Stimulated activated CD4-positive, alpha-beta T cell treated with anti-CD3 and anti-CD28 coated beads, TNF-alpha, amount 100 ng/mL, for 24 hours (primary cell): ENCODE measurements around the gene CUL2.
"Not testable (repeated sequence)": the region's sequence is repeated elsewhere in the genome, so short reads cannot be mapped to it uniquely, and the experiment has no call there.

Source experiments
- DNase-seq, 3 experiments: peaks; one replicate each; pipeline ENCODE4 v3.0.0-alpha.2; 2020; ENCODE audit warnings: low read depth in 3 of 3

Gene CUL2

GRCh38 chr10:35079763-35080162 is 10.4 kb downstream of the CUL2 start:
- no peak for DNase-seq

DNA sequence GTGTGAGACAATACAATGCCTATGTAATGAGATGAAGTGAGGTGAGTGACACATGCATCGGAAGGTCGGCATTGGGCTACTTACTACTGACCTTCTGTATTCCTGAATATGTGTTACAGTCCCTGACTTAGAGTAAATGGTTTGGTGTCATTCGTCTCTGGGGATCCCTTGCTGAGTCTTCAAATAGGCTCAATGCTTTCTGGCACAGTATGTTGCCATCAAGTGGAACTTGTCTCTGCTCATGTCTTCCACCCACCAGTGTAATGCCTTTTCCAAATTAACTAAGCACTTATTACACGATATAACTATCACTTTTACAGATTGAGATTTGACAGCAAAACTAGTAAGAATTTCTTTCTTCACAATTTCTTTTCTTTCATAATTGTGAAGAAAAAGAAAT is 10.9 kb downstream of the CUL2 start:
- no peak for DNase-seq

DNA sequence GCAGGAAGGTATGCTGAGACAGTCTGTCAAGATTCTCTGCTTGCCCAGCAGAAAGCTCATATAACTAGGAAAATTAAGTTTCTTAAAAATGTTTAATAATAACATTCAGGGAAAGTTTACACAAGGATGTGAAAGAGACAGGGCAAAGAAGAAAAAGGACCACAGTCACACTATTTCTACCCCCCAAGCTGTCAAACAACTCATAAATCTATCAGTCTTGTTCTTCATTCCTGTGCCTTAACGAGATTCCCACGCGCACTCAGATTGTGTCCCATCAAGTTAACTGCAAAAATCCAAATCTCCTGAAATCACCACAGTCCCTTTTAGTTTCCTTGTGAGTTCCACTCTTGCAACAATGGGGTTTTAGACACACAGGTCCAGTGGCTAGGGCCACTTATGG is 14.9 kb downstream of the CUL2 start:
- DNase-seq = no peak

DNA sequence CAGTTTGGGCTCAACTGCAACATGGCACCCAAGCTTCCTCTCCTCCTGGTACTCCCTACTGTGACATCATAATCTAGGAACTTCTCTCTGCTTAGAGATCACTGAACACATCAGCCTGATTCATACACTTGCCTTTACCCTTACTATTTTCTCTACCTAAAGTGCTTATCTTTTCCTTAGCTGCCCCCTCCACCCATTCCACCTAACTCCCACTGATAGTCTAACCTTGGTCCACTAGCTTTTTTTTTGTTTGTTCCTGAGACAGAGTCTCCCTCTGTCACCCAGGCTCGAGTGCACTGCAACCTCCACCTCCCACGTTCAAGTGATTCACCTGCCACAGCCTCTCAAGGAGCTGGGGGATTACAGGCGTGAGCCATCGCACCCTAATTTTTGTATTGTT is 15.9 kb downstream of the CUL2 start:
- DNase-seq = no peak

DNA sequence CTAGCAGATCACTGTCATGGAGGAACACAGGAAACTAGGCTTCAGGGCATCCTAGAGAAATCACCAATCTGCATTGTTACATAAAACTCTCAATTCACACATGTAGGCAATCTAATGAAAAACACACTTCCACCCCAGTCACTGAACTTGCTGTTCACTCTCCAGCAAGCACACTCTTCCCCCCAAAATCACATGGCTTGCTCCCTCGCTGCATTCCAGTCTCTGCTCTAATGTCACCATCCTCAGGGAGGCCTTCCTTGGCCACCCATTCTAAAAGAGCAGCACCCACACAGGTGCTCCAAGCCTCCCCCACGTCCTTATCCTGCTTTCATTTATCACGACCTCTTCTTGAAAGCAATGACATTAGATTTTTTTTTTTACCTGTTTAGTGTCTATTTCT is 19.6 kb downstream of the CUL2 start:
- DNase-seq = no peak

DNA sequence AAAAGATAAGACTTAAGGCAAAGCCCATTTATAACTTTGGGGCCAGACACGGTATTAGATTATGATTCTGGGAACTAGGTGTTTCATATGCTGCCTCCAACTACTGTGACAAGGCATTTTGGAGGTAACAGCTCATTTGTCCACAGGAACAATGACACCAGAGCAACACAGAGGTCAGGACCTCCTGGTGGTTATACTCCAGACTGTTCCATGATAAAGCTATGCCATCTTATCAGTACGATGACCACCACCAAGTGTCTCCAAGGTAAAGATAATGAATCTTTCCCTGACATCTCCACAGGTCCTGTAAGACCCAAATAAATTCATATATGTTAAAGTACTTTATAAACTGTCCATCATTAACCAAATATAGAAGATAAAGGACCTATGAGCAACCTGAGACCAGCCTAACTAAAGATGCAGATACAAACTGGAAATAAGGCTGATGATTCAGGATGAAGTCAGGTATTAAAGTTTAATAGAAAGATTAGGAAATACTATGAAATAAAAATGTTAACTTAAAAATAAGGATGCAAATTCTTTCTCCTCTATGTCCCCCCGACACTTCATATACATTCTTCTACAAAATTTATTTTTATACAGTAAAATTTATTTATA is 26.2 kb downstream of the CUL2 start:
- DNase-seq = no peak

- DNase-seq = no peak
These were observed 30.7 kb downstream of the CUL2 start for GRCh38 chr10:35059481-35059880.

DNA sequence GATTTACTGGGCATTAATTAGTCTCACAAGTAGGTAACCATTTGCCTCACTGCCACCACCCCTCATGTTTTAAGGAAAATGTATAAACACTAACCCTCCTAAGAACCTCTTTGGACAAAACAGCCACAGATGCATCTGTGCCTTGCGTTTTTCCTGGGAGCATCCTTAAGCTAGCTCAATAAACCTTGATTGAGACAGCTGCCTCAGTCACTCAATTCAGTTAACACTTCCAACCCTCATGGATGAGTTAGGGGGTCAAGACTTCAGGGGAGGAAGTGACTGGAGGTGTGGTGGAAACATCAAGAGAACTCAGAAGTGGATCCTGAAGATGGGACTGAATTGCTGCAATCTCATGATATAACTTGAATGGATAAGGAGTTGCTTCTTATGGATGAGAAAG is 31.5 kb downstream of the CUL2 start:
- DNase-seq = no peak

GRCh38 chr10:35058134-35058533 is 32.0 kb downstream of the CUL2 start:
- no peak for DNase-seq

GRCh38 chr10:35056686-35057085 is 33.5 kb downstream of the CUL2 start:
- no peak for DNase-seq

DNA sequence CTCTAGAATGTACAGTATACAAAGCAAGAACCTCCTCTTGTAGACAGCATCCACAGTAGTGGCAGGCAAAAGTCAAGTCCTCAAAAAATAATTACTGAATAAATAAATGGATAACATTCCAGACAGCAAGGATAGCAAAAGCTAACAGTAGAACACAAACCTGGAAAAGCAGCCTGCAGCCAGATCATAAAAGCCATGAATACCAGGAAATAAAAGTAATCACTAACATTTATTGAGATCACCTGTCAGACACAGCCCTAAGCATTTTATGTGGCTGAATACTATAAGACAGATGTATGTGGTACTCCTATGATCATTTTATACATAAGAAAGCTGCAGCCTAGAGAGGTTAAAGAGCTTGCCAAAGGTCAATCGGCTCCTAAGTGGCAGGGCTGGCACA is 34.0 kb downstream of the CUL2 start:
- no peak for DNase-seq

GRCh38 chr10:35050568-35050967 is 39.6 kb downstream of the CUL2 start:
- no peak for DNase-seq

- DNase-seq = no peak
These were observed 44.1 kb downstream of the CUL2 start for GRCh38 chr10:35046074-35046473.

GRCh38 chr10:35045275-35045674 is 44.9 kb downstream of the CUL2 start:
- DNase-seq = not testable (repeated sequence)

DNA sequence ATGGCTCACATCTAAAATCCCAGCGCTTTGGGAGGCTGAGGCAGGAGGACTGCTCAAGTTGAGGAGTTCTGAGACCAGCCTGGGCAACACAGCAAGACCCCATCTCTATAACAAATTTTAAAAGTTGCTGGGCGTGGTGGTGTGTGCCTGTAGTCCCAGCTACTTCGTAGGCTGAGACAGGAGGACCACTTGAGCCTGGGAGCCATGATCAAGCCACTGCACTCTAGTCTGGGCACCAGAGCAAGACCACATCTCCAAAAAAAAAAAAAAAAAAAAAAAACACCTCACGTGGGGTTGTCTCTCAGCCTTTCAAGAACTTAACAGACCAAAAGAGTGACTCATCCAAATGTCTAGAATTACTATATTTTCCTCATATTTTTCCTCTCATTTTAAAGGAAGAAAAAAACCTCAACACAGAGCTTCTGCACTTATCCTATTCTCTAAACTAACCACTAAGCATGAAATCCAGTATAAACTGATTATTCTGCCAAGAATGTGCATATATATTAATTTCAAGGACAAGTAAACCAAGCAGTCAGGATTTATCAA is 46.3 kb downstream of the CUL2 start:
- no peak for DNase-seq

DNA sequence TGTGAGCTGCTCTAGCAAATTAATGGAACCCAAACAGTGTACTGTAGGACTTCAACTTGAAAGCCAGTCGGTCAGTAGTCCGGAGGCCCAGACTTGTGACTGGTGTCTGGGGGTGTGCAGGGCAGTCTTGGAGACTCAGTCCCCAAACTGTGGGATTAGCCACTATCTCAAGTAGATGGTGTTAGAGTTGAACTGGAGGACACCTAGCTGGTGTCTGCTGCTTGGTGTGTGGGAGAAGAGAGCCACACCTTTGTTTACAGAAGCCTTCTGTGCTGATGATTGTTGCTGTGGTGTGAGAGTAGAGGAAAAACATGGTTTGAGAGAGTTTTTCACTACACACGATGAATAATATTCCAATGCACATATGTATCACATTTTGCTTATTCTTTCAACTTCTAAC is 47.4 kb downstream of the CUL2 start:
- DNase-seq = no peak

DNA sequence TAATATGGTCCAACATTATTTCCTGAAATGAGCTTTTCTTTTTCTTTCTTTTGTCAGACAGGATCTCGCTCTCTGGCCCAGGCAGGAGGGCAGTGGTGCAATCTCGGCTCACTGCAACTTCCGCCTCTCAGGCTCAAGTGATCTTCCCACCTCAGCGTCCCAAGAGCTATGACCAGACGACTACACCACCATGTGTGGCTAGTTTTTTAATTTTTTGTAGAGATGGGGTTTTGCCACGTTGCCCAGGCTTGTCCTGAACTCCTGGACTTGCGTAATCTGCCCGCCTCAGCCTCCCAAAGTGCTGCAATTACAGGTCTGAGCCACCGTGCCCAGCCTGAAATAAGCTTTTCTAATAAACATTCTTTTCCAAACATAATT is 48.6 kb downstream of the CUL2 start:
- no peak for DNase-seq

DNA sequence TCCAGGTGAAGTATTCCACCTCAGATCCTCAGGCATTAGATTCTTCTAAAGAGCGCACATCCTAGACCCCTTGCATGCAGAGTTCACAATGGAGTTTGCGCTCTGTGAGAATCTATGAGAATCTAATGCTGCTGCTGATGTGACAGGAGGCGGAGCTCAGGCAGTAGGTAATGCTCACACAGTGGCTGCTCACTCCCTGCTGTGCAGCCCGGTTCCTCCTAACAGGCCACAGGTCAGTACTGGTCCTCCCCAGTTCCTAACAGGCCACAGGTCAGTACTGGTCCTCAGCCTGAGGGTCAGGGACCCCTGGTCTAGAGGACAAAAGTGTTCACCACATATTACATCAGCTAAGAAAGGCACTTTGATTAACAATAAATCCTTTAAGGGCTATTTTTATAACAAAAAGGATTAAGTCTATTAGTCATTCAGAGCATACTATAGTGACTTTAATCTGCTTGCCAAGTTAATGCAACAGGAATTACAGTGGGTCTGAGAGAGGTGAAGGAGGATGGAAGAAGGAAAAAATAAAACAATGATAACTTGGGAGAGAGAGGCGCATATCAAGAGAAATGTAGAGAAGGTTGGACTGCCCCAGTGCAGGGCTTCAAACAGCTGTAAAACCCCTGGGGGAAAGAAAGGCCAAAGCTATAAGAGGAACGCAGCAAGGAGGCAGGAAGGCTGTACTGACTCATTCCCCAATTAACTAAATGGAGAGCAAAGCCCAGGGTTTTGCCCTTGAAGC is 49.2 kb downstream of the CUL2 start:
- DNase-seq = no peak

DNA sequence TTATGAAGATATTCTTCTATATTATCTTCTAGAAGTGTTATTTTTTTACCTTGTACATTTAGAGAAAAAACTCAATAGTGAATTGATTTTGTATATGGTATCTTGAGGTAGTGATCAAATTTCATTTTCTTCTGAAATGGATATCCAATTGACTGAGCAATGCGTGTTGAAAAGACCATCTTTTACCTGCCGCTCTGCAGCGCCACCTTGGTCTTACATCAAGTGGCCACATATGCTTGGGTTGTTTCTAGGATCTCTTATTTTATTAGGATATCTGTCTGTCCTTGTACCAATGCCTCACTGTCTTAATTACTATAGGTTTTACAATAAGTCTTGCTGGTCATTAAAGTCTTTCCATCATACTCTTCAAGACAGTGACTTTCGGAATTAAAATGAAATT is 53.0 kb downstream of the CUL2 start:
- DNase-seq = no peak

GRCh38 chr10:35035606-35036005 is 54.5 kb downstream of the CUL2 start:
- DNase-seq = no peak

- DNase-seq = no peak
These were observed 62.6 kb downstream of the CUL2 start for GRCh38 chr10:35027567-35027966.

DNA sequence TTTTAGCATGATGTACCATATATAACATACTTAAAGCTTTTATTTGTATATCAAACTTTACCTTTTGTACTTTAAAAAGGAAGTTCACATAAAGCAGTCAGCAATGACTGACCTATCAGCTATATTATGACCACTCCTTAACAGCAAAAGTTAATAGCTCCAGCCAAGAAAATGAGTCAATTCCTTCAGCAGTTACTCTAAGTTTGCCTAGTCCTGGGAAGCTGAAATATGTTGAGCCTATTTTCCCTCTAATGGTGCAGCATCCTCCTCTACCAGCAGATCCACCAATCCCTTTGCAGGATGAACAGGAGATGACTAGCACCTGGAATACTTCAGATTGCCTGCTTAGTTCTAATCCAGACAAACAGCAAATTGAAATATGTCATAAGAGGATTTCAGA is 64.2 kb downstream of the CUL2 start:
- no peak for DNase-seq

DNA sequence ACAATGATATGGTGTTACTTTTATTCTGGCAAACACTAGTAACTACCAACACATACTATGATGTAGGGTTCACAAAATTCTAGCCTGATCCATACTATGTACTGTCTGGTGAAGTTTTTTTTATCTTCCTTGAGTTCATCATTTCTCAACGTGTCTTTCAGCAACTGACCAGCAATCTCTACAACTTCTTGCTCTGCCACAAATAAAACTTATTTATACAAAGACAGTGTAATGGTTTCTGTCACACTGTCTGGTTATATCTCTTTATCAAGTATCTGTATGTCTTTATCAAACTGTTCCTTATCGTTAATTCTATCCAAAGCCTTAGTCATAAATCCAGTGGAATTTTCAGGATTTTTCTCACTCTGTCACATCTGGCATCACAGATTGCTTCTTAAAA is 69.7 kb downstream of the CUL2 start:
- no peak for DNase-seq
